Motor neuron (in vitro differentiated cells): ENCODE measurements around the gene GIGYF1. TPM values are rescaled to one million over a fixed set of nuclear protein-coding genes. Genes with fewer than 3 reads are reported as not detected.

Experiments
- ATAC-seq, 8 experiments: fragments of 200-7000 bp; cut with Tn5 transposase; replicated peaks in 6 of 8; 2 replicates each; pipeline ENCODE4 v1.8.0; 2021; ENCODE audit warnings: mild to moderate bottlenecking in 8 of 8, moderate library complexity in 8 of 8
- H3K27ac ChIP-seq, 2 donors: fragments of 250-450 bp; sonication (Bioruptor Pico); 2 replicates each; pipeline ENCODE4 v1.9.0; 2021; ENCODE audit warnings: antibody characterized with exemption in 2 of 2, mild to moderate bottlenecking in 2 of 2, moderate library complexity in 1 of 2
- H3K4me1 ChIP-seq, 2 donors: fragments of 250-450 bp; sonication (Bioruptor Pico); replicated peaks in 1 of 2; 2 replicates each; pipeline ENCODE4 v1.6.1; 2021; ENCODE audit warnings: antibody characterized with exemption in 2 of 2, mild to moderate bottlenecking in 2 of 2, moderate library complexity in 1 of 2
- H3K4me3 ChIP-seq, 5 donors: fragments of 250-450 bp; sonication (Bioruptor Pico); 2 replicates each; pipeline ENCODE4 v1.9.0; 2021; ENCODE audit warnings: antibody characterized with exemption in 5 of 5, mild to moderate bottlenecking in 5 of 5, moderate library complexity in 4 of 5
- WGBS, 10 experiments: fragments of 450-650 bp; shearing (Covaris generic); methylation state at CpG; one replicate each; pipeline ENCODE4 v1.0.0; 2022; 5-methylcytosine and 5-hydroxymethylcytosine counted together
- in situ Hi-C, 9 experiments: fragments of 400-800 bp; cut with MboI; loops; one replicate each; pipeline ENCODE4 v1.15.0; 2021; ENCODE audit warnings: low sequenced_read_pairs in 9 of 9, low pct_unique_long_range_greater_than_20kb in 2 of 9; ENCODE audit not compliant: unreplicated experiment in 9 of 9
- total RNA-seq, 8 experiments: library from RNA; unstranded; fragments of 300-600 nt; gene quantifications; 2 replicates each; pipeline versions ENCODE4 v1.2.3 to v1.2.4, GENCODE V29; 2022

The GIGYF1 gene
- total RNA-seq, 8 experiments from 2014 or later, result 10.6 to 40.7 (median 19.1) TPM

GRCh38 chr7:100680576-100681271 lies 13.3 kb downstream of the GIGYF1 start:
- peaks cover 0 to 9% of the 10 kb centered on the region in 2 donors for H3K4me1 ChIP-seq
- ATAC-seq, result peak in 2 of 8 experiments; percentile 4
- no peak overlapping the region for H3K4me3 ChIP-seq
- 63 to 100% (median 100%) methylated on average over 1 to 6 of the region's 18 CpGs; no CpG with 5 or more reads in 4 of the 10 experiments for WGBS, 10 experiments
- in situ Hi-C loops, result no loop called here
- H3K27ac ChIP-seq, result peak overlapping the region in 1 of 2 donors; percentile 29

- in situ Hi-C loops, result no loop called here
- 0 to 100% (median 66%) methylated on average over 1 to 6 of the region's 13 CpGs; no CpG with 5 or more reads in 2 of the 10 experiments for WGBS, 10 experiments
- H3K27ac ChIP-seq, result no peak overlapping the region
- no peak overlapping the region for H3K4me3 ChIP-seq
- peaks cover 0 to 9% of the 10 kb centered on the region in 2 donors for H3K4me1 ChIP-seq
- ATAC-seq, result peak in 3 of 8 experiments; percentile 29 to 39 (median 30)
These were observed 14.0 kb downstream of the GIGYF1 start for GRCh38 chr7:100679927-100680575.

- WGBS, 10 experiments, result 80 to 100% (median 90%) methylated on average over 1 to 5 of the region's 13 CpGs; no CpG with 5 or more reads in 6 of the 10 experiments
- no peak for ATAC-seq
- Histone ChIP-seq H3K27ac (no peak overlapping the region), H3K4me3 (no peak overlapping the region), H3K4me1 (peaks cover 0 to 9% of the 10 kb centered on the region in 2 donors)
- in situ Hi-C loops, result no loop called here
These were observed 14.7 kb downstream of the GIGYF1 start for GRCh38 chr7:100679129-100679926.

GRCh38 chr7:100678291-100678984 lies 15.6 kb downstream of the GIGYF1 start:
- H3K27ac ChIP-seq, result no peak overlapping the region
- ATAC-seq, result no peak
- H3K4me1 ChIP-seq, result peaks cover 0 to 9% of the 10 kb centered on the region in 2 donors
- in situ Hi-C loops, result no loop called here
- H3K4me3 ChIP-seq, result no peak overlapping the region
- WGBS, 10 experiments, result 60 to 100% (median 85%) methylated on average over 1 to 4 of the region's 35 CpGs; no CpG with 5 or more reads in 7 of the 10 experiments

GRCh38 chr7:100677308-100678267 lies 16.5 kb downstream of the GIGYF1 start:
- Histone ChIP-seq H3K4me1 (peaks cover 0 to 9% of the 10 kb centered on the region in 2 donors), H3K4me3 (no peak overlapping the region), H3K27ac (no peak overlapping the region)
- no peak for ATAC-seq
- in situ Hi-C loops, result no loop called here
- 92 to 100% (median 100%) methylated on average over 1 to 3 of the region's 36 CpGs; no CpG with 5 or more reads in 7 of the 10 experiments for WGBS, 10 experiments

GRCh38 chr7:100676501-100677306 lies 17.3 kb downstream of the GIGYF1 start:
- 70 to 100% (median 89%) methylated on average over 1 to 17 of the region's 23 CpGs; no CpG with 5 or more reads in 5 of the 10 experiments for WGBS, 10 experiments
- peak overlapping the region; percentile 53 to 84 for H3K27ac ChIP-seq
- ATAC-seq, result no peak
- in situ Hi-C loops, result no loop called here
- H3K4me3 ChIP-seq, result peak overlapping the region; percentile 42 to 82 (median 67)
- peaks cover 0 to 9% of the 10 kb centered on the region in 2 donors for H3K4me1 ChIP-seq

GRCh38 chr7:100675581-100676350 lies 18.3 kb downstream of the GIGYF1 start:
- peak overlapping the region; percentile 53 to 84 for H3K27ac ChIP-seq
- no CpG with 5 or more reads among the region's 59 CpGs for WGBS, 10 experiments
- peak overlapping the region; percentile 42 to 82 (median 67) for H3K4me3 ChIP-seq
- in situ Hi-C loops, result no loop called here
- peaks cover 0 to 9% of the 10 kb centered on the region in 2 donors for H3K4me1 ChIP-seq
- ATAC-seq, result peak; percentile 23 to 73 (median 62)

GRCh38 chr7:100675105-100675451 lies 19.0 kb downstream of the GIGYF1 start:
- WGBS, 10 experiments, result 0% methylated on average over 1 of the region's 46 CpGs; no CpG with 5 or more reads in 9 of the 10 experiments
- peak overlapping the region; percentile 42 to 82 (median 67) for H3K4me3 ChIP-seq
- H3K4me1 ChIP-seq, result peaks cover 0 to 3% of the 10 kb centered on the region in 2 donors
- in situ Hi-C loops, result no loop called here
- ATAC-seq, result peak; percentile 1 to 42 (median 28)
- H3K27ac ChIP-seq, result peak overlapping the region; percentile 97 to 99

GRCh38 chr7:100674411-100675104 lies 19.5 kb downstream of the GIGYF1 start:
- in situ Hi-C loops, result no loop called here
- Histone ChIP-seq H3K4me3 (peak overlapping the region; percentile 42 to 82 (median 67)), H3K4me1 (peaks cover 0 to 3% of the 10 kb centered on the region in 2 donors), H3K27ac (peak overlapping the region; percentile 97 to 99)
- ATAC-seq, result peak in 3 of 8 experiments; percentile 2 to 15 (median 4)
- whole genome bisulfite sequencing, 10 experiments, result 0 to 20% (median 1%) methylated on average over 1 to 11 of the region's 43 CpGs; no CpG with 5 or more reads in 6 of the 10 experiments

- in situ Hi-C loops, result no loop called here
- peak in 1 of 8 experiments; percentile 0 for ATAC-seq
- Histone ChIP-seq H3K27ac (peak overlapping the region; percentile 97 to 99), H3K4me3 (peak overlapping the region; percentile 42 to 82 (median 67)), H3K4me1 (peaks cover 0 to 3% of the 10 kb centered on the region in 2 donors)
- no CpG with 5 or more reads among the region's 34 CpGs for WGBS, 10 experiments
These were observed 20.1 kb downstream of the GIGYF1 start for GRCh38 chr7:100673942-100674410.
